GM12878 (cell line): ENCODE measurements around the gene NCR2. TPM values are rescaled to one million over a fixed set of nuclear protein-coding genes. Genes with fewer than 3 reads are reported as not detected.

Experiments used
- ATAC-seq: fragments of 200-7000 bp; cut with Tn5 transposase; 3 replicates; pipeline ENCODE4 v1.9.1; 2020; ENCODE audit warnings: mild to moderate bottlenecking, moderate library complexity
- BruUV-seq: library from RNA; stranded (reverse); fragments of 400-500 nt; replicated peaks from 2 replicates; lab custom pipeline; 2021; lab: Mats Ljungman, UMichigan
- CTCF ChIA-PET: fragments of 300-600 bp; sonication (Branson Sonifier 250); formaldehyde crosslinking; extraction: SDS; loops from one replicate; lab custom pipeline; 2021; ENCODE audit warnings: inconsistent platforms; lab: Yijun Ruan, JAX
- POLR2A ChIA-PET: fragments of 350-600 bp; formaldehyde crosslinking; extraction: SDS; loops from one replicate; lab custom pipeline; 2021; ENCODE audit warnings: inconsistent platforms; lab: Charles Lee
- RAD21 ChIA-PET: fragments of 300-600 bp; sonication (Branson Sonifier 250); formaldehyde crosslinking; loops from one replicate; lab custom pipeline; 2023; ENCODE audit warnings: antibody characterized with exemption; ENCODE audit not compliant: unreplicated experiment; lab: Charles Lee
- SMC1A ChIA-PET: fragments of 300-600 bp; sonication (Branson Sonifier 250); formaldehyde crosslinking; loops from one replicate; lab custom pipeline; 2023; ENCODE audit not compliant: unreplicated experiment, uncharacterized antibody; lab: Charles Lee
- DNase-seq: peaks from one replicate; pipeline ENCODE4 v3.0.0-alpha.2; 2011; ENCODE audit warnings: low read depth, low spot score
- FAIRE-seq: peaks from 3 replicates; lab custom pipeline; 2011; peaks lifted over from hg19 to GRCh38; lab: Jason Lieb, UNC
- H2AFZ ChIP-seq: 2 replicates; pipeline ENCODE4 v1.6.0; 2011; ENCODE audit warnings: low read depth, low read length, control low read depth; ENCODE audit not compliant: control insufficient read depth
- H3K27ac ChIP-seq: 2 replicates; pipeline ENCODE4 v1.5.1; 2011; ENCODE audit warnings: control low read depth; ENCODE audit not compliant: control insufficient read depth, insufficient read depth
- H3K27me3 ChIP-seq, 2 experiments: replicated peaks in 1 of 2; 2 replicates each; pipeline versions ENCODE4 v1.6.0 to v1.6.1; 2011; ENCODE audit warnings: low read length in 1 of 2; ENCODE audit not compliant: control insufficient read depth in 2 of 2, insufficient read depth in 2 of 2
- H3K36me3 ChIP-seq, 2 experiments: 2 replicates each; pipeline ENCODE4 v1.5.1; 2011; ENCODE audit warnings: low read length in 1 of 2; ENCODE audit not compliant: control insufficient read depth in 2 of 2, insufficient read depth in 2 of 2
- H3K4me1 ChIP-seq: 2 replicates; pipeline ENCODE4 v1.6.1; 2011; ENCODE audit warnings: mild to moderate bottlenecking, low read length, moderate library complexity, mixed read lengths; ENCODE audit not compliant: control insufficient read depth, insufficient read depth
- H3K4me2 ChIP-seq: 2 replicates; pipeline ENCODE4 v1.6.0; 2011; ENCODE audit warnings: control low read depth; ENCODE audit not compliant: control insufficient read depth, insufficient read depth
- H3K4me3 ChIP-seq: fragments of 200-600 bp; sonication (generic); 2 replicates; pipeline ENCODE4 v1.5.1; 2016
- H3K79me2 ChIP-seq: 2 replicates; pipeline ENCODE4 v1.6.0; 2011; ENCODE audit warnings: low read length; ENCODE audit not compliant: control insufficient read depth, insufficient read depth
- H3K9ac ChIP-seq: 2 replicates; pipeline ENCODE4 v1.8.0; 2011; ENCODE audit warnings: low read length, control low read depth, mixed read lengths; ENCODE audit not compliant: control insufficient read depth, insufficient read depth
- H3K9me3 ChIP-seq: replicated peaks from 3 replicates; pipeline ENCODE4 v1.5.1; 2011; ENCODE audit warnings: mild to moderate bottlenecking, low read length; ENCODE audit not compliant: control insufficient read depth, insufficient read depth
- H4K20me1 ChIP-seq: 2 replicates; pipeline ENCODE4 v1.6.0; 2011; ENCODE audit not compliant: control insufficient read depth, insufficient read depth
- CHD2 ChIP-seq: IDR thresholded peaks from 2 replicates; pipeline ENCODE4 v1.6.1; 2011; ENCODE audit warnings: low read depth, low read length, improper control_type of control experiment, borderline replicate concordance
- ESRRA ChIP-seq: IDR thresholded peaks from 2 replicates; pipeline ENCODE4 v1.6.1; 2012; ENCODE audit warnings: mild to moderate bottlenecking, low read length, improper control_type of control experiment
- EZH2 ChIP-seq: IDR thresholded peaks from 2 replicates; pipeline ENCODE4 v1.6.1; 2012; ENCODE audit warnings: low read depth, mild to moderate bottlenecking, control low read depth, inconsistent platforms, low read length, borderline replicate concordance; ENCODE audit not compliant: control insufficient read depth
- NR2C1 ChIP-seq: fragments of 450-650 bp; IDR thresholded peaks from 2 replicates; pipeline ENCODE4 v1.6.1; 2017; ENCODE audit warnings: antibody characterized with exemption, mild to moderate bottlenecking, moderate library complexity
- POLR2A ChIP-seq: IDR thresholded peaks from 2 replicates; pipeline ENCODE4 v1.6.1; 2011; ENCODE audit warnings: low read depth, mild to moderate bottlenecking, low read length
- TCF12 ChIP-seq: IDR thresholded peaks from 2 replicates; pipeline ENCODE4 v1.6.1; 2011; ENCODE audit warnings: low read depth, mild to moderate bottlenecking, low read length
- YBX1 ChIP-seq: fragments of 450-650 bp; IDR thresholded peaks from 2 replicates; pipeline ENCODE4 v1.6.1; 2016; ENCODE audit warnings: antibody characterized with exemption
- ZBED1 ChIP-seq: IDR thresholded peaks from 2 replicates; pipeline ENCODE4 v1.6.1; 2016; ENCODE audit warnings: borderline replicate concordance
- whole genome bisulfite sequencing: methylation state at CpG from one replicate; pipeline ENCODE4 v1.1.6; 2016; ENCODE audit warnings: low lambda C conversion rate; ENCODE audit not compliant: insufficient replicate concordance, insufficient coverage; ENCODE audit errors: missing lambda C conversion rate; 5-methylcytosine and 5-hydroxymethylcytosine counted together
- in situ Hi-C: fragments of 300-500 bp; cut with MboI; formaldehyde crosslinking; loops from 9 replicates; pipeline ENCODE4 v1.14.3; 2018; ENCODE audit warnings: mixed read lengths
- intact Hi-C: fragments of 100-400 bp; cut with micrococcal nuclease; formaldehyde crosslinking; loops from one replicate; pipeline ENCODE4 v1.14.2; 2022; ENCODE audit not compliant: unreplicated experiment
- polyA plus RNA-seq, 11 experiments: library from polyadenylated mRNA; depleted of rRNA in 4 of 11; unstranded in 6 of 11; stranded (reverse) in 5 of 11; fragments of >200 nt; fragmentation: Nextera tagmentation in 4 of 11; fragmentation: Illumina TruSeq in 1 of 11; extraction: Ambion mirVana in 4 of 11; extraction: Trizol in 1 of 11; gene quantifications; 1 replicate in 1 of 11; 2 replicates in 10 of 11; pipeline versions ENCODE4 v1.2.1 to v1.2.3, GENCODE V29; 2011 to 2016; ENCODE audit warnings: inconsistent platforms in 2 of 11, missing spikeins in 2 of 11, low read depth in 1 of 11
- total RNA-seq, 4 experiments: library from RNA; depleted of rRNA in 3 of 4; stranded (reverse); fragments of >200 nt in 3 of 4; fragmentation: Illumina TruSeq in 1 of 4; extraction: Trizol in 1 of 4; gene quantifications; 2 replicates each; pipeline versions ENCODE4 v1.2.1 to v1.2.3, GENCODE V29; 2013 to 2021
- TF ChIP-seq, protein P1 (sequence below): fragments of 450-650 bp; IDR thresholded peaks from 2 replicates; pipeline ENCODE4 v1.6.1; 2018; ENCODE audit warnings: mild to moderate bottlenecking, low read depth, moderate library complexity; ENCODE audit not compliant: partially characterized antibody
- TF ChIP-seq, protein P2 (sequence below): fragments of 450-650 bp; IDR thresholded peaks from 2 replicates; pipeline ENCODE4 v1.6.1; 2017; ENCODE audit warnings: mild to moderate bottlenecking, low read depth, inconsistent platforms; ENCODE audit not compliant: poor library complexity, severe bottlenecking
- TF ChIP-seq, protein P3 (sequence below): fragments of 450-650 bp; IDR thresholded peaks from 2 replicates; pipeline ENCODE4 v1.6.1; 2018; ENCODE audit warnings: borderline replicate concordance, mild to moderate bottlenecking; ENCODE audit not compliant: partially characterized antibody
- TF ChIP-seq, protein P4 (sequence below): fragments of 450-650 bp; IDR thresholded peaks from 2 replicates; pipeline ENCODE4 v1.6.1; 2016; ENCODE audit warnings: mild to moderate bottlenecking

The NCR2 gene
- total and polyA plus RNA-seq, 10 of the 15 experiments (the other 5 are each of a cell fraction or from before 2014, with no cell fraction given): 0.21 to 0.53 TPM; not detected in 8

DNA sequence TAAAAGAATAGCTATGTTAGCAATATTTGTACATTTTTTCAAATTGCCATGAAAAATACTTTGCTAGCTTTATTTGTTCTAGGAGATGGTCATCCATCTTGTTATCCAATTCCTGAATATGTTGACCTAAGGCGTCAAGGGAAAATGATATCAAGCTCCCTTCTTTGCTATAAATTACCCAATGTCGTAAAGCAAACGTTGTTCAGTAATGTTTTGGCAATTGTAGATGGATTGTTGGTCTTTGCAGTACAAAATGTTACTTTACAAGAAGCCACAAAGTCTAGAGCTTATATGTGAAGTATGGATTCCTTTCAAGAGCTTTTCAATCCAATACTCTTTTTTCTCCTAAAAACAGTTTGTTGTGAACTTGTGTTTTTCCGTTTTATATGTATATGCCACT lies 3.3 kb downstream of the NCR2 start:
- H4K20me1 ChIP-seq: no peaks in the 10 kb centered on the region
- no peaks in the 10 kb centered on the region for H3K9me3 ChIP-seq
- in situ Hi-C loops (no loop called here), intact Hi-C loops (no loop called here)
- no peak overlapping the region for H2AFZ ChIP-seq
- FAIRE-seq (no peak), DNase-seq (no peak), ATAC-seq (no peak)
- ChIA-PET RAD21 (interaction anchor here (0.8 to 1.5 kb wide), 5 partner anchors 12 to 32 kb away, joined by 3 to 9 read pairs (median 4); no protein-coding TSS in a partner anchor), POLR2A (interaction anchor here (0.8 to 1.9 kb wide), 4 partner anchors 9 to 394 kb away, joined by 3 to 6 read pairs (median 5); no protein-coding TSS in a partner anchor), CTCF (interaction anchor here (0.7 to 11.4 kb wide), 11 partner anchors 10 to 437 kb away, joined by 3 to 206 read pairs (median 4); no protein-coding TSS in a partner anchor), SMC1A (interaction anchor here (0.8 to 3.0 kb wide), 7 partner anchors 11 to 50 kb away, joined by 3 to 21 read pairs (median 10); no protein-coding TSS in a partner anchor)
- BruUV-seq: no TSS peak
- H3K4me3 ChIP-seq: no peak overlapping the region
- TF ChIP-seq ZBED1: no peak
- no peak for TF ChIP-seq POLR2A
- TF ChIP-seq CHD2: no peak
- TF ChIP-seq NR2C1: no peak
- no peak for TF ChIP-seq TCF12
- TF ChIP-seq ESRRA: no peak
- TF ChIP-seq, protein P1, sequence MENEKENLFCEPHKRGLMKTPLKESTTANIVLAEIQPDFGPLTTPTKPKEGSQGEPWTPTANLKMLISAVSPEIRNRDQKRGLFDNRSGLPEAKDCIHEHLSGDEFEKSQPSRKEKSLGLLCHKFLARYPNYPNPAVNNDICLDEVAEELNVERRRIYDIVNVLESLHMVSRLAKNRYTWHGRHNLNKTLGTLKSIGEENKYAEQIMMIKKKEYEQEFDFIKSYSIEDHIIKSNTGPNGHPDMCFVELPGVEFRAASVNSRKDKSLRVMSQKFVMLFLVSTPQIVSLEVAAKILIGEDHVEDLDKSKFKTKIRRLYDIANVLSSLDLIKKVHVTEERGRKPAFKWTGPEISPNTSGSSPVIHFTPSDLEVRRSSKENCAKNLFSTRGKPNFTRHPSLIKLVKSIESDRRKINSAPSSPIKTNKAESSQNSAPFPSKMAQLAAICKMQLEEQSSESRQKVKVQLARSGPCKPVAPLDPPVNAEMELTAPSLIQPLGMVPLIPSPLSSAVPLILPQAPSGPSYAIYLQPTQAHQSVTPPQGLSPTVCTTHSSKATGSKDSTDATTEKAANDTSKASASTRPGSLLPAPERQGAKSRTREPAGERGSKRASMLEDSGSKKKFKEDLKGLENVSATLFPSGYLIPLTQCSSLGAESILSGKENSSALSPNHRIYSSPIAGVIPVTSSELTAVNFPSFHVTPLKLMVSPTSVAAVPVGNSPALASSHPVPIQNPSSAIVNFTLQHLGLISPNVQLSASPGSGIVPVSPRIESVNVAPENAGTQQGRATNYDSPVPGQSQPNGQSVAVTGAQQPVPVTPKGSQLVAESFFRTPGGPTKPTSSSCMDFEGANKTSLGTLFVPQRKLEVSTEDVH: no peak
- TF ChIP-seq YBX1: no peak
- TF ChIP-seq EZH2: no peak
- TF ChIP-seq, protein P2, sequence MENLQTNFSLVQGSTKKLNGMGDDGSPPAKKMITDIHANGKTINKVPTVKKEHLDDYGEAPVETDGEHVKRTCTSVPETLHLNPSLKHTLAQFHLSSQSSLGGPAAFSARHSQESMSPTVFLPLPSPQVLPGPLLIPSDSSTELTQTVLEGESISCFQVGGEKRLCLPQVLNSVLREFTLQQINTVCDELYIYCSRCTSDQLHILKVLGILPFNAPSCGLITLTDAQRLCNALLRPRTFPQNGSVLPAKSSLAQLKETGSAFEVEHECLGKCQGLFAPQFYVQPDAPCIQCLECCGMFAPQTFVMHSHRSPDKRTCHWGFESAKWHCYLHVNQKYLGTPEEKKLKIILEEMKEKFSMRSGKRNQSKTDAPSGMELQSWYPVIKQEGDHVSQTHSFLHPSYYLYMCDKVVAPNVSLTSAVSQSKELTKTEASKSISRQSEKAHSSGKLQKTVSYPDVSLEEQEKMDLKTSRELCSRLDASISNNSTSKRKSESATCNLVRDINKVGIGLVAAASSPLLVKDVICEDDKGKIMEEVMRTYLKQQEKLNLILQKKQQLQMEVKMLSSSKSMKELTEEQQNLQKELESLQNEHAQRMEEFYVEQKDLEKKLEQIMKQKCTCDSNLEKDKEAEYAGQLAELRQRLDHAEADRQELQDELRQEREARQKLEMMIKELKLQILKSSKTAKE: no peak
- TF ChIP-seq, protein P3, sequence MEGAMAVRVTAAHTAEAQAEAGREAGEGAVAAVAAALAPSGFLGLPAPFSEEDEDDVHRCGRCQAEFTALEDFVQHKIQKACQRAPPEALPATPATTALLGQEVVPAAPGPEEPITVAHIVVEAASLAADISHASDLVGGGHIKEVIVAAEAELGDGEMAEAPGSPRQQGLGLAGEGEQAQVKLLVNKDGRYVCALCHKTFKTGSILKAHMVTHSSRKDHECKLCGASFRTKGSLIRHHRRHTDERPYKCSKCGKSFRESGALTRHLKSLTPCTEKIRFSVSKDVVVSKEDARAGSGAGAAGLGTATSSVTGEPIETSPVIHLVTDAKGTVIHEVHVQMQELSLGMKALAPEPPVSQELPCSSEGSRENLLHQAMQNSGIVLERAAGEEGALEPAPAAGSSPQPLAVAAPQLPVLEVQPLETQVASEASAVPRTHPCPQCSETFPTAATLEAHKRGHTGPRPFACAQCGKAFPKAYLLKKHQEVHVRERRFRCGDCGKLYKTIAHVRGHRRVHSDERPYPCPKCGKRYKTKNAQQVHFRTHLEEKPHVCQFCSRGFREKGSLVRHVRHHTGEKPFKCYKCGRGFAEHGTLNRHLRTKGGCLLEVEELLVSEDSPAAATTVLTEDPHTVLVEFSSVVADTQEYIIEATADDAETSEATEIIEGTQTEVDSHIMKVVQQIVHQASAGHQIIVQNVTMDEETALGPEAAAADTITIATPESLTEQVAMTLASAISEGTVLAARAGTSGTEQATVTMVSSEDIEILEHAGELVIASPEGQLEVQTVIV: no peak
- TF ChIP-seq, protein P4, sequence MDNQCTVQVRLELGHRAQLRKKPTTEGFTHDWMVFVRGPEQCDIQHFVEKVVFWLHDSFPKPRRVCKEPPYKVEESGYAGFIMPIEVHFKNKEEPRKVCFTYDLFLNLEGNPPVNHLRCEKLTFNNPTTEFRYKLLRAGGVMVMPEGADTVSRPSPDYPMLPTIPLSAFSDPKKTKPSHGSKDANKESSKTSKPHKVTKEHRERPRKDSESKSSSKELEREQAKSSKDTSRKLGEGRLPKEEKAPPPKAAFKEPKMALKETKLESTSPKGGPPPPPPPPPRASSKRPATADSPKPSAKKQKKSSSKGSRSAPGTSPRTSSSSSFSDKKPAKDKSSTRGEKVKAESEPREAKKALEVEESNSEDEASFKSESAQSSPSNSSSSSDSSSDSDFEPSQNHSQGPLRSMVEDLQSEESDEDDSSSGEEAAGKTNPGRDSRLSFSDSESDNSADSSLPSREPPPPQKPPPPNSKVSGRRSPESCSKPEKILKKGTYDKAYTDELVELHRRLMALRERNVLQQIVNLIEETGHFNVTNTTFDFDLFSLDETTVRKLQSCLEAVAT: no peak
- no peaks in the 10 kb centered on the region; a peak in 1 of 4 replicates for H3K27me3 ChIP-seq
- H3K36me3 ChIP-seq: no peaks in the 10 kb centered on the region
- H3K9ac ChIP-seq: no peak overlapping the region
- H3K27ac ChIP-seq: no peak overlapping the region
- peaks cover 23% of the 10 kb centered on the region for H3K4me1 ChIP-seq
- H3K4me2 ChIP-seq: no peak overlapping the region
- no peaks in the 10 kb centered on the region for H3K79me2 ChIP-seq
- 79% methylated on average over 4 of the region's 4 CpGs for whole genome bisulfite sequencing
